ENCODE data around the gene SERPING1.

SERPING1 gene

DNA sequence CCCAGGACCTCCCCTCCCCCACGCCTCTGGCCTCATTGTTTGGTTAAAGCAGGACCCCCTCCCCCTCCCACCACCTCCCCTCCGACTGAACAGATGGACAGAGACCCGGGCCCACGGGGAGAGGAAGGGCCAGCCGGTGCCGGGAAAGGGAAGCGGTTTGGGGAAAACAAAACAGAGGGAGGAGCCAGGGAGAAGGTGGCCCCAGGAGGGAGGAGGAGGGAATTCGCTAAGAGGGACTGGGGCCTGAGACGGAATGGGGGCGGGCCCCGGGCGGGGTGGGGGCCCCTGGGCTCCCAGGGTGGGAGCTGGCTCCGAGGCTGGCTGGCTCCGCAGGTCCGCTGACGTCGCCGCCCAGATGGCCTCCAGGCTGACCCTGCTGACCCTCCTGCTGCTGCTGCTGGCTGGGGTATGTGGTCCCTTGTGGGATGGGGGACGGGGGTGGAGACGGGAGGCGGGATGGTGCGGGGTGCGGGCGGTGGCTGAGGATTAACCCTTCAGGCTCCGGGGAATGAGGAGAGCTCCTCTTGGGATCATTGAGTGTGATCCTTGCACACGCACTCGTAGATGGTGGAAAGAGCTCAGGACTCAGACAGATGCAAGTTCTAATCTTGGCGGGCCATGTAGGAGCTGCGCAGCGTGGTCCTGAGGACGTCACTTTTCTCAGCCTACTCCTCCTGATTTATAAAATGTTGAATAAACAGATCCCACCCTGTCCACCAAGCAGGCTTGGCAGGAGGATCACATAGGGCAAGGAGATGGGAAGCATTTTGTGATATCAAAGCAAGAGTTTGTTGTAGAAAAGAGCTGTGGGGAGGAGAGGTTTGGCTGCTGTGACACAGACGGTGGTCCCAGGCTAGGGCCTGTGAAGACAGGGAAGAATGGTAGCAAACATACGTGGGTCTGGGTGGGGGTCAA, 688 bp downstream of the SERPING1 start:
- no peak for DNase-seq

DNA sequence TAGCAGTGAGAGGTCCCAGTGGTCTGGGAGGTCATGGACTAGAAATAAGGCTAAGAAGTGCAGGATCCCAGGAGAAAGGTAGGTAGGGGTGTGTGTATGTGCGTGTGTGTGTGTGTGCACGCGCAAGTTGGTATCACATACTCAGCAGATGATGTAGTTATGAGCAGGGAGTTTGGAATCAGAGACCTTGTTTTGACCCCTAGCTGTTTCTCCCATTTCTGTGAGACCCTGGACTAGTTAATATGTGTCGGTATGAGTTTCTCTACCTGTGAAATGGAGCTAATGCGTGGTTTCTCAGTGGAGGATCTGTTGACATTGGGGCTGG, 1.3 kb downstream of the SERPING1 start:
- no peak for DNase-seq

DNA sequence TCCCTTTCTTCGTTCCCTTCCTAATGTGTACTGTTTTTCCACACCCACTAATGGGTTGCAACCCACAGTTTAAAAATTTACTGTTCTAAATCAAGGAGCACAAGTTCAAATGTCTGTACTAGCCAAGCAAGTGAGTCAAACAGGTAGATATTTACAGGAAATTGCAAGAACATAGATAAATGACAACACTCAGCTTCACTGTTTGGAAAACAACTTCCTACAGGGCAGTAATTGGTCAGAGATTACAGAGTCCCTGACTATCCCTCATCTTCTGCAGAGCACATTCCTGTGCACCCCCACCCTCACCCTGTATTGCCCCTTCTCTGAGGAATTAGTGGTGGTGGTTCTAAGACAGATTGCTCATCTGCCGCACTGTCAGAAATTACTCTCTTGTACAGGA, 1.9 kb downstream of the SERPING1 start:
- DNase-seq: no peak

DNA sequence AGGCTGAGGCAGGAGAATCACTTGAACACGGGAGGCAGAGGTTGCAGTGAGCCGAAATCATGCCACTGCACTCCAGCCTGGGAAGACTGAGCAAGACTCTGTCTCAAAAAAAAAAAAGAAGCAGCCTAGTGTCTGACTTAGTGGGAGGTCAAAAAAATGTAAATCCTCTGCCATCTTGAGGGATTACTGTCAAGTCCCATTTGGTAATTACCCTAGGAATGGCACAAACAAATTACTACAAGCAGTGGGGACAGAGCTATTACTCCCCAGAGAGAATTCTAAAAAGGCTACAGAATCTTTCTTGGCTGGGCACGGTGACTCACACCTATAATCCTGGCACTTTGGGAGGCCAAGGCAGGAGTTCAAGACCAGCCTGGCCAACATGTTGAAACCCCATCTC, 3.8 kb downstream of the SERPING1 start:
- no peak for DNase-seq

DNA sequence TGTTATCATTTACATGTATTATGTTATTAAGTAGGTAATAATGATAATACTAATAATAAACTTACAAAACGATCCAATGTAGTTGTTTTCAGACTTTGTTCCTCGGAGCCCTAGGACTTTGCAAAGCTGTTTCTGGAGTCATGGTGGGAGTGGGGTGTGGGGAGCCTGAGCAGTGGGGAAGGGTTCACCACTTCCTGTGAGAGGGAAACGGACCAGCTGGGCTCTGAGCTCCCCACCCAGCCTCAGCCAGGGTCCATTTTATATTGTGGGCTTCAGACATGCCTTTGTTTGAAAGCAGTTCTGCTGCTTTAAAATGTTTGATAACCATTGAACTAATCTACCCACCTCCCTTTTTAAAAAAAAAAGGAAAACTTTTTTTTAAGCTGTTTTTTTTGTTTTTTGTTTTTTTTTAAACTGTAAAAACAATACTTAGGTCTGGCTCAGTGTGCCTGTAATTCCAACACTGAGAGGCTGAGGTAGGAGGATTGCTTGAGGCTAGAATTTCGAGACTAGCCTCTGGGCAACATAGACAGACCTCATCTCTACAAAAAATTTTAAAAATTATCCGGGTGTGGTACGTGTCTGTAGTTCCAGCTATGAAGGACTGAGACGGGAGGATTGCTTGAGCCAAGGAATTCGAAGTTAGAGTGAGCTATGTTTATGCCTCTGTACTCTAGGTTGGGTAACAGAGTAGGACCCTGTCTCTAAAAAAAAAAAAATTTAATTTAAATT, 7.0 kb downstream of the SERPING1 start:
- DNase-seq: no peak

DNA sequence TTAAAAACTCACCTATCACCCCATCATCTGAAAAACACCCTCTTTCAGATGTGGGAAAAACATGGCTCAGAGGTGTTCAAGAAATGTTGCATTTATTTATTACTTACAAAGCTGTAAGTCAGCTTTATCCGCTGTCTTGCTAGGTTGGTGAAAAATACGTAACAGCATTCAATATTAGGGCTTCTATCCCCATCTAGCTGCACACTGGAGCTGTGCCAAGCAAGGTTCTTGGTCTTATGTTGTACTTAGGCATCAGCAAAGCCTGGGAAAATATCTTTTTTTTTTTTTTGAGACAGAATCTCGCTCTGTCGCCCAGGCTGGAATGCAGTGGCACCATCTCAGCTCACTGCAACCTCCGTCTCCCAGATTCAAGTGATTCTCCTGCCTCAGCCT, 7.5 kb downstream of the SERPING1 start:
- no peak for DNase-seq

DNA sequence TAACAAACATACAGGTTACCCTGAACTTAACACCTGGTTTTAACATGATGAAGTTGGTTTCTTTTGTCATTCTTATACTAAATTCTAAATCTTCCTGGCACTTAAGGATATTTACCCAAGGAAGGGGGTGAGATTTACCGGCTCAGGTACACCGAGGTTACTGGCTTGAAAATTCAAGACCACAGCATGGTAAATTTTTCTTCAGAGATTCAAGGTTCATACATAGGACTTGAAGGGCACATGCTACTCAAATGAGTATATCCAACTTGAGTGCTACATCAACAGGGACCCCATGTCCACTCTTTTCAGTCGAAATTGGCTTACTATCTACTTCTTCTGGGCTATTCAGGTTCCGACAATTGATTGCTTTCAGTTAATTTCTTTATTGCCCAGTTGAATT, 12.7 kb downstream of the SERPING1 start:
- no peak for DNase-seq

DNA sequence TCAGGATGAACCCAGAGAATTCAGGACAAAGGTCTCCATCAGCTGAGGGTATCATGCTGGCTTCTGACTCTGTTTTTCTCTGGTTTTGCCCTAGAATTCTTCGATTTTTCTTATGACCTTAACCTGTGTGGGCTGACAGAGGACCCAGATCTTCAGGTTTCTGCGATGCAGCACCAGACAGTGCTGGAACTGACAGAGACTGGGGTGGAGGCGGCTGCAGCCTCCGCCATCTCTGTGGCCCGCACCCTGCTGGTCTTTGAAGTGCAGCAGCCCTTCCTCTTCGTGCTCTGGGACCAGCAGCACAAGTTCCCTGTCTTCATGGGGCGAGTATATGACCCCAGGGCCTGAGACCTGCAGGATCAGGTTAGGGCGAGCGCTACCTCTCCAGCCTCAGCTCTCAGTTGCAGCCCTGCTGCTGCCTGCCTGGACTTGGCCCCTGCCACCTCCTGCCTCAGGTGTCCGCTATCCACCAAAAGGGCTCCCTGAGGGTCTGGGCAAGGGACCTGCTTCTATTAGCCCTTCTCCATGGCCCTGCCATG, 16.8 kb downstream of the SERPING1 start:
- DNase-seq: no peak

DNA sequence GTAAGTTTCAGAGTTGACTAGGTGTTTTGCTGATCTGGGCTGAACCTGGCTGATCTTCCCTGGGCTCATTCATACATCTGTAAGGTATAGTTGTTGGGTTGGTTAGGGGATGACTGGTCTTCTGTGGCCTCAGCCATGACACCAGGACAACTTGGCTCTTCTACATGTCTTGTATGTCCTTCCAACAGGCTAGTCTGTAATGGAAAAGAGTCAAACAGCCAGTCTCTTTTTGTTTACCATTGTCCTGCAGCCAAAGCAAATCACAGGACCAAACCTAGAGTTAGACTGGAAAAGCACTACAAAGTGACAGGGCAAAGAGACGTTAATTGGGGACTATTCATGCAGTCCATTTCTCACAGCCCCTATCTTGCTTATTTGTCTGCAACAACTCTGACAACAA, 17.8 kb downstream of the SERPING1 start:
- no peak for DNase-seq

DNA sequence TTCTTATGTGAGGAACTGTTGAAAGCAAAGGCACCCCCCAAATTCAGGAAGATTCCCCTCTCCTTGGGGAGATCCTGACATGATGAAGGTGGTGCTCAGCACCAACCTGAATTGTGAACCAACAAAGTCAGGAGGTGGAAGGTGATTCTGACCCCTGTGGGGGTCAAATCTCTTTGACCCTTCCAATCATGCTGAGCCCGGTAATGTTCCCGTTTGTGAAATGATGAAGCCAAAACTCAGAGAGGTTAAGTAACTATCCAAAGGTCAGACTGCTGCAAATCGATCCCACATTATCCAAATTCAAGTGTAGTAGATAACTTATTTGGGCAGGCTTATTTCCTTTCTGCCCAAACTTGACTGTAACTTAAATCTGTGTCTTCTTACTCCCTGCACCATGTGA, 19.1 kb downstream of the SERPING1 start:
- no peak for DNase-seq

DNA sequence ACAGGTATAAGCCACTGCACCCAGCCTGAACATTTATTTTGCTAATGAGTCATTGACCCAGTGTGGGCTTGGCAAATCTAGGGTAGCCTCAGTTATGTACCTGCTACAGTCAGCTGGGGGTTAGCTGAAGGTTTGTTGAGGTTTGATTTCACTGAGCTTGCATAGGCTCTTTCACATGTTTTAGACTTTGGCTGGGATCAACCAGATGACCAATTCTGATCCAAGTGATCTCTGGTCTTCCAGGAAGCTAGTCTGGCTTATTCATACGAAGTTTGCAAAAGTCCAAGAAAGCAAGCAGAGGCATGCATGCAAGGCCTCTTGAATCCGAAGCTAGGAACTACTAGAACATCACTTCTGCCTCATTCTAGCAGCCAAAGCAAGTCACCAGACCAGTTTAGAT, 21.0 kb downstream of the SERPING1 start:
- no peak for DNase-seq

DNA sequence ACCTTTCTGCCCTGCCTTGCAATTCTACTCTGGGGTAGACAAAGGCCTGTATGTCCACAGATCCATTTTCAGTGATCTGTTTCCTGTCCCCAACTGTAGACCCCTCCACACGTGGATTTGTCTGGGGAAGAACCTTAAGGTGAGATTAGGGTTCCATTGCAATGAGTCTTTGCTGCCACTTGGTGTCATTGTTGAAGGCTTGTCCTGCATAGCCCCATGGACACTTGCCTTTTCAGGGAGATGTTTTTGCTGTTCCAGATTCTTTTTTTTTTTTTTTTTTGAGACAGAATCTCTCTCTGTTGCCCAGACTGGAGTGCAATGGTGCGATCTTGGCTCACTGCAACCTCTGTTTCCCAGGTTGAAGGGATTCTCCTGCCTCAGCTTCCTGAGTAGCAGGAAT, 21.8 kb downstream of the SERPING1 start:
- DNase-seq: no peak

DNA sequence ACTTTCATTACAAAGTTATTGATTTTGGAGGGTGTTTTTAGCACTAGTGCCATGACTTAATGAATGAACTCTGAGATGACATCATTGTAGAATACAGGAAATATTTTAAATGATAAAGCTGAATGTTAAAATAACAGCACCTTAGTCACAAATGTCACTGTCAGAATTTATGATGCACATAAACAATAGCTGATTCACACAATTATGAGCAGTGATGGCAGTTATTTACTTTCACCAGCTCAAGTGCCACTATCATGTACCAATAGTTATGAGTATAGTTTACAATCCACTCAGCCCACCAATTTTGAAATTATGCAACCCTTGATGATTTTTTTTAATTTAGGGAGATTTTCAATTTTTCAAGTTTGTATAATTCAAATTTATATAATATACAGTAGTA, 23.0 kb downstream of the SERPING1 start:
- DNase-seq: no peak

DNA sequence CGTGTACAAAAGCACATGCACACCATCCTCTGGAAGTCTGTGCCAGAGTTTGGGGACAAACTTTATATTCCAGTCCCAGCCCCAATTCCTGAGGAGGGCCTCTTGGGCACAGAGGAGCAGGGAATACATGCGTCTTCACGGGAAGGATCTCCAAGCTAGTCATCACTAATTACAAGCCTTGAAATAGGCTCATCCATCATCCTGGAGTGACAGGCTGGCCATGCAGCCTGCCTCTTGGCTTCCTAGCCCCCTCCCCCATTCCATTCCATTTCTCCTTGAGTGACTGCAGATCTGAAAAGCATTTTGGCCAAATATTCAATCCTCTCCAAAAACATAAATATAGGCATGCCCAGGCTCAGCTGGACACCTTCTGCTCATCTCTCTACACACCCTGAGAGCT, 24.8 kb downstream of the SERPING1 start:
- no peak for DNase-seq

DNA sequence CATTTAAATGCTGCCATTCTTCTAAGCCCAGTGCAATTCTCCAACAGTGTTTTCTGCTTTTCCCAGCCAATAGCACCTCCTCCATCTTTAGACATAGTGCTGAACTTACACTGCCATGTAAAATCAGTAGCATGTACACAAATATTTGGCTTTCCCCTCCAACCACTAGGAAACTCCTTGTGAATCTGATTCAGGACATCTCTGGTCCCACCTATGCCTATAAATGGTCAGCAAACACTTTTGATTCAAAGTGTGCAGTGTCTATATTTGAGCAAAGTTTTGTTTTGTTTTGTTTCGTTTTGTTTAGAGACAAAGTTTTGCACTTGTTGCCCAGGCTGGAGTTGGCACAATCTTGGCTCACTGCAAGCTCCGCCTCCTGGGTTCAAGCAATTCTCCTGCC, 27.4 kb downstream of the SERPING1 start:
- DNase-seq: no peak

DNA sequence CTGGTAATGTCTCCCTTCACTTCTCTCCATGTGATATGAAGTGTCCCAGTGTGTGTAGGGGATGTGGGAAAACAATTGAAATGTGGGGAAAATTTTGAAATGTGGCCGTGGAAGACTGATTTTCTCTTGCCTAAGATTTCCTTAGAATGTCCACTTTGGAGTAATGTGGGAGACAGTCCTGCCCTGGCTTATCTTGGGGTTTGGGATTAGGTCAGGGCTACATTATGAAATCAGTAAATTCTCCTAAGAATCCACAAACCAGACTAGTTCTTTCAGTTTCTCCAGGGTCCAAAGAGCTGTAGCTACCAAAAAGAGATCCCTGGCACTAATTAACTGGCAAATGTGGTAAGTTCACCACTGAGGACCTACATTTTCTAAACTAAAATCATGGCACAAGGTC, 29.4 kb downstream of the SERPING1 start:
- no peak for DNase-seq

DNA sequence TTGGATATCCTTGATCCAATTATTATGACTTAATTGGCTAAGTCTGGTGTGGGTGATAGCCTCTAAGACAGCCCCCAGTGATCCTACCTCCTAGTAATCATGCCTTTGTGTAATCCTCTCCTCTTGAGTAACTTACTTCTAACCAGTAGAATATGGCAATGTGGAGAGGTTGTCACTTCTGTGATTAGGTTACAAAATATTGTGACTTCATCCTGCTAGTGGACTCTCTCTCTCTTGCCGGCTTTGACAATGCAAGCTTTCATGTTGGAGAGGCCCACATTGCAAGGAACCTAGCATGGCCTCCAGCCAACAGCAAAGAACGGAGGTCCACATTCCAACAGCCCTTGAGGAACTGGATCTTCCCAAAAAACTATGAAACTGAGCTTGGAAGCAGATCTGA, 32.7 kb downstream of the SERPING1 start:
- no peak for DNase-seq

DNA sequence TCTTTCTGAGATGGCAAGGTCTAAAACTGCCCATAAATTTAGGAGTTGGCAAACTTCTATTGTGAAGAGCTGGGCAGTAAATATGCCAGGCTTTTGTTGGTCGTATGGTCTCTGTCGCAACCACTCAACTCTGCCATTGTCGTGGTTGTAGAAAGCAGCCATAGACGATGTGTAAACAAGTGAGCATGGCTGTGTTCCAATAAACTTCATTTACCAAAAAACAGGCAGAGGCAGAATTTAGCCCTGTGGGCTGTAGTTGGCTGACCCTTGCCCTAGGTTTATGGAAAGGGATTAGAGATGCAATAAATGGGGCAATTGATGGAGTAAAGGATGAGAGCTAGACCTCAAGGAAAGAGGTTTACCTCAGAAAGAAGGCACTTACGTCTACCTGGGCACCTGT, 34.6 kb downstream of the SERPING1 start:
- DNase-seq: no peak

DNA sequence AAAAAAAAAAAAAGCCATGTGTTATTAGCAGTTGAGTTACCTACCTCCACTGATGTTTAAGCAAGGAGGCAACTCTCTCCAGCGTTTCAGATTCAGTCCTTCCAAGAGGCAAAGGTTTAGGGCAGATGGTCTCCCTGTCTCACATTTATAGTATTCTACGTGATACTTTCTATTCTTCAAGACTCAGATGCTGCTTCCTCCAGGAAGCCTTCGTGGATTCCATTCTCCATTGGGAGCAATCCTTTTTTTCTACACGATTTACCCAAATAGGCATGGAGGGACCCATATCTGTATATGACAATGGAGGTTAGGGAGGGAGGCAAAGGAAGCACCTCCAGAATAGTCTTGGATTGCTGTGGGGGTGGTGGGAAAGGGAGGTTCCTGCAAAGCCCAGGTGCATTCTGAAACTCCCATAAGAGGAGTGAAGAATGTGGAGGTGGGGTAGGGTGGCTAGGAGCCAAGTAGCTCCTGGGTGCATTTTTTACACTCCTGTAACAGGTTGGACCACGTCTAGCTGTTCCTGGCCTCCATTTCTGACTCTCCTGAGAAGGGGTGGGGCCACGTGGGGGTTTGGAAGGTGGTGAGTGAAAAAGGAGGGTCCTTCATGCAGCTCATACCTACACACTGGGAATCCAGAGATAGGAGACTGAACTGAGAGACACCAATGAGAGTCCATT, 36.0 kb downstream of the SERPING1 start:
- DNase-seq: no peak

DNA sequence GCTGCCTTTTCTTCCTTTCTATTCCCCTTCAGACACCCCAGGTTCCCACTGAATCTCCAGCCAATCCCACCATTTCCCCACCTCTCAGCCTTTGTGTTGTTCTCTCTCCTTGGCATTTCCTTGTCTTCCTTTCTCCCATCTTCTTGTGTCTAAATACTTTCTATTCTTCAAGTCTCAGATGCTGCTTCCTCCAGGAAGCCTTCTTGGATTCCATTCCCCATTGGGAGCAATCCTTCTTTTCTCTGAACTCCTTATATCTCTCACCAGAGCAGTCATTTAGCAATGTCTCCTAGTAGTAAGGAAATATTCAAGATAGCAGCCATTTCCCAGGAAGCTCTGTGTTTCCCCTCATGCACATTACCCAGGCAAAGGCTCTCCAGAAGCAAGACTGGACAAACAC, 36.8 kb downstream of the SERPING1 start:
- no peak for DNase-seq

DNA sequence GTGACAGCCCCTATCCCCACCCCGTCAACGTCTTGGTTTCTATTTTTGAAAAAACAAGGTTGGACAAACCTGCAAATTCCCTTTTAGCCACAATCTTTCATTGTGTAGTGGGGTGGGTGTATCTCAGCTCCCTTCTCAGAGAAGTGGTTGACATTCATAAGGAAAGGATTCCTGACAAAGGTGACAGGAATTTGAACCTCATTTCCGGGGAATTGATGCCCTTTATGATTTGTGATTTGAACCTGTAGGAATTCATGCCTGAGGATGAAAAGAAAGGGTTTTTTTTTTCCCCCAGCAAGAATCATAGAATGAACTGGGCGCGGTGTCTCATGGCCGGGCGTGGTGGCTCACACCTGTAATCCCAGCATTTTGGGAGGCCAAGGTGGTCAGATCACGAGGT, 37.8 kb downstream of the SERPING1 start:
- no peak for DNase-seq

DNA sequence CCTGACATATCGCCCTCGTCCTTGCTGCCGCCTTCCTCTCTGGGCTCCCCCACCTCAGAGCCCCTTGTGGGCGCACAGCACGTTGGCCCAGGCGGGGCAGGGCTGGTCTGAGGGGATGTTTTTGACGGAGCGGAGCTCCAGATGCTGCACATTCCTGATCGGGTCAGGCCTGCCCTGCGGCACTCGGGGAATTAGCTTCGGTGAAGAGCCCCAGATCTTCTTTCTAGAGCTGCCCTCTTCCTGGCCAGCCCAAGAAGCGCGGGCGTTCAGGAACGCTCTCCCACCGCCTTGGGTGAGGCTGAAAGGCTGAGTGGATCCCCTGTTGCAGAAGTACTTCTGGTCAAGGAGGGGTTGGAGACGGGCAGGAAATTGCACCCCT, 40.1 kb downstream of the SERPING1 start:
- no peak for DNase-seq

DNA sequence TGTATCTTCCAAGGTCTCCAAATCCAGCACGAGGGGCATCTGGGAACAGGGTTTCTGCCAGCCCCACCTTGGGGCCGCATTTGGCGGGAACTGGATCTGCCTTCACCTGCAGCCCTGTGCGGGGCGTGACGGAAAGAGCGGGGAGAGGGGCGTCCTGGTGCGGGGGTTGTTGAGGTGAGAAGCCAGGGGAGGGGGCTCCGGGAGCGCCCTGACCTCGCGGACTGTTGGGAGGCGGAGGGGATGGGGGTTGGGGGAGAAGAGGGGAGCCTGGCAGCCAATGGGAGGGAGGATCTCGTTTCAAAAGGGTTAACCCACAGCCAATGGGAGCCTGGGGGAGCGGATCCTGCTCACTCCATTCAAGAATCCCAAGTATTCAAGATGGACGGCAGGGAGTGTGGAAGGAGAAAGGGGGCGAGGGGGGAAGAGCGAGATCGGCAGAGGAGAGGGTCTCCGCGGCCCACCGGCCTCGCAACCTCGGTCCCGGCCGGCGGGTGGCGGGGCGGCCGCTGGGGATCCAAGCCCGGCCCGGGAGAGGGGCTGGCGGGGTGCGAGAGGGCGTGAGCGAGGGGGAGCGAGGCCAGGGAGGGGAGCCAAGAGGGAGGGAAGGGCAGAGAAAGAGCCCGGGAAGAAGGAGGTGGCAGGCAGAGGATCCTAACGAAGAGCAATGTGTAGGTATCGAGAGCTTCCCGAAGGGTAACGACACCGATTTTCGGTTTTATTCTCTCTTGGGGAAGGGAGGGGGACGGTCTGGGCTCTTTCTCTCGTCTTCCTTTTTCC, 40.7 kb downstream of the SERPING1 start:
- peak; percentile 77 for DNase-seq
